Stomach (tissue), 9 donors: Measurements from ENCODE around the gene ARPC1A. TPM values are rescaled to one million over a fixed set of nuclear protein-coding genes. Genes with fewer than 3 reads are reported as not detected.
"Not testable (repeated sequence)": the region's sequence is repeated elsewhere in the genome, so short reads cannot be mapped to it uniquely, and the experiment has no call there.

ENCODE experiments used
- DNase-seq, 2 donors: peaks; one replicate each; pipeline versions ENCODE4 v3.0.0 to v3.0.0-alpha.2; 2013 to 2019
- H3K27ac ChIP-seq, 5 donors: fragments of 200-600 bp in 4 of 5; sonication (generic) in 4 of 5; one replicate each; pipeline ENCODE4 v1.5.1; 2013 to 2019; ENCODE audit warnings: mild to moderate bottlenecking in 1 of 5, moderate library complexity in 1 of 5
- H3K27me3 ChIP-seq, 3 donors: fragments of 200-600 bp; sonication (generic); one replicate each; pipeline ENCODE4 v1.5.1; 2017 to 2019; ENCODE audit warnings: mixed run types in 1 of 3
- H3K36me3 ChIP-seq, 4 donors: fragments of 200-600 bp; sonication (generic); 1 replicate in 3 of 4; 2 replicates in 1 of 4; pipeline ENCODE4 v1.5.1; 2016 to 2019
- H3K4me1 ChIP-seq, 4 donors: fragments of 200-600 bp; sonication (generic); one replicate each; pipeline ENCODE4 v1.5.1; 2016 to 2019
- H3K4me3 ChIP-seq, 4 donors: fragments of 200-600 bp; sonication (generic) in 3 of 4; one replicate each; pipeline ENCODE4 v1.5.1; 2016 to 2019; ENCODE audit warnings: mild to moderate bottlenecking in 1 of 4
- H3K9me3 ChIP-seq, 4 donors: fragments of 200-600 bp; sonication (generic); one replicate each; pipeline ENCODE4 v1.5.1; 2016 to 2019
- CTCF ChIP-seq, 7 experiments: fragments of 450-650 bp in 4 of 7; fragments of 200-600 bp in 3 of 7; sonication (generic) in 3 of 7; IDR thresholded peaks; one replicate each; pipeline ENCODE4 v1.5.1; 2016 to 2019; ENCODE audit warnings: antibody characterized with exemption in 7 of 7, control low read depth in 2 of 7, mild to moderate bottlenecking in 1 of 7
- EP300 ChIP-seq: sonication (generic); formaldehyde crosslinking; IDR thresholded peaks from one replicate; pipeline ENCODE4 v1.6.1; 2017; ENCODE audit warnings: antibody characterized with exemption
- POLR2A ChIP-seq, 4 donors: fragments of 450-650 bp; IDR thresholded peaks; one replicate each; pipeline ENCODE4 v1.6.1; 2016; ENCODE audit warnings: antibody characterized with exemption in 4 of 4, control low read depth in 2 of 4, mild to moderate bottlenecking in 1 of 4, moderate library complexity in 1 of 4
- POLR2AphosphoS5 ChIP-seq, 3 donors: sonication (generic); formaldehyde crosslinking; IDR thresholded peaks; one replicate each; pipeline ENCODE4 v1.6.1; 2016; ENCODE audit warnings: antibody characterized with exemption in 3 of 3
- WGBS, 5 donors: extraction: QIAGEN DNeasy Blood & Tissue Kit in 3 of 5; methylation state at CpG; one replicate each; pipeline versions ENCODE4 v1.1.5 to v1.1.7; 2013 to 2018; 5-methylcytosine and 5-hydroxymethylcytosine counted together
- intact Hi-C: fragments of 100-400 bp; cut with DNase I; formaldehyde crosslinking; loops from one replicate; pipeline ENCODE4 v1.15.1; 2023; ENCODE audit warnings: low total_unique reads
- polyA plus RNA-seq, 3 donors: library from polyadenylated mRNA; stranded (reverse); fragments of 200-250 nt; gene quantifications; one replicate each; pipeline ENCODE4 v1.2.3, GENCODE V29; 2013
- total RNA-seq, 5 donors: library from RNA; depleted of rRNA; stranded (reverse); fragments of >200 nt; gene quantifications; one replicate each; pipeline versions ENCODE4 v1.1.0 to v1.2.3, GENCODE V29; 2014 to 2016
- donor health status: healthy with polysubstance abuse.
- donor health status: Bipolar disorder and iron deficiency.
- donor health status: healthy.

ARPC1A gene
- total and polyA plus RNA-seq, 8 donors, result 93.3 to 344 (median 142) TPM

- WGBS, 5 donors, result 91 to 95% (median 94%) methylated on average over 22 to 23 of the region's 23 CpGs
- no peak for DNase-seq
- TF ChIP-seq EP300 (no peak), CTCF (IDR thresholded peaks at IDR 0.05) (no peak), POLR2A (IDR thresholded peaks at IDR 0.05) (no peak), POLR2AphosphoS5 (IDR thresholded peaks at IDR 0.05) (no peak)
- peaks cover 0 to 6% (median 0%) of the 10 kb centered on the region in 4 donors for H3K4me1 ChIP-seq
- H3K9me3 ChIP-seq, result no peaks in the 10 kb centered on the region
- H3K27ac ChIP-seq, result no peak overlapping the region
- intact Hi-C loops, result no loop called here
- no peaks in the 10 kb centered on the region for H3K36me3 ChIP-seq
- no peak overlapping the region for H3K4me3 ChIP-seq
- no peaks in the 10 kb centered on the region for H3K27me3 ChIP-seq
Observed at GRCh38 chr7:99287779-99288534, 37.7 kb upstream of the ARPC1A start.

- no peak for TF ChIP-seq EP300
- Histone ChIP-seq H3K9me3 (no peaks in the 10 kb centered on the region), H3K4me3 (no peak overlapping the region), H3K4me1 (peaks cover 0 to 6% (median 0%) of the 10 kb centered on the region in 4 donors), H3K27me3 (no peaks in the 10 kb centered on the region), H3K36me3 (no peaks in the 10 kb centered on the region), H3K27ac (no peak overlapping the region)
- DNase-seq, result peak; percentile 52 to 69
- WGBS, 5 donors, result 33 to 60% (median 43%) methylated on average over 9 of the region's 9 CpGs
- intact Hi-C loops, result no loop called here
Observed at GRCh38 chr7:99289185-99289584, 36.5 kb upstream of the ARPC1A start.

GRCh38 chr7:99290148-99290547 lies 35.5 kb upstream of the ARPC1A start:
- H3K36me3 ChIP-seq, H3K27ac ChIP-seq, H3K4me1 ChIP-seq, H3K9me3 ChIP-seq, intact Hi-C loops, H3K27me3 ChIP-seq, H3K4me3 ChIP-seq, DNase-seq: not testable (repeated sequence)
- WGBS, 5 donors, result 88 to 92% (median 88%) methylated on average over 3 of the region's 3 CpGs

GRCh38 chr7:99290980-99291607 lies 34.6 kb upstream of the ARPC1A start:
- DNase-seq, result peak in 1 of 2 donors; percentile 39

GRCh38 chr7:99292127-99292526 lies 33.6 kb upstream of the ARPC1A start:
- Histone ChIP-seq H3K4me1 (peaks cover 0 to 6% (median 0%) of the 10 kb centered on the region in 4 donors), H3K4me3 (no peak overlapping the region), H3K9me3 (no peaks in the 10 kb centered on the region), H3K27ac (no peak overlapping the region), H3K27me3 (no peaks in the 10 kb centered on the region), H3K36me3 (no peaks in the 10 kb centered on the region)
- no peak for DNase-seq
- intact Hi-C loops, result no loop called here
- WGBS, 5 donors, result 93 to 95% (median 95%) methylated on average over 11 to 14 of the region's 14 CpGs
- TF ChIP-seq POLR2AphosphoS5 (IDR thresholded peaks at IDR 0.05), result no peak
- TF ChIP-seq CTCF (IDR thresholded peaks at IDR 0.05), result no peak
- TF ChIP-seq POLR2A (IDR thresholded peaks at IDR 0.05), result no peak
- TF ChIP-seq EP300, result no peak

More at GRCh38 chr7:99290980-99291607, 34.6 kb upstream of the ARPC1A start:
- Histone ChIP-seq H3K27ac (no peak overlapping the region), H3K9me3 (no peaks in the 10 kb centered on the region), H3K4me1 (peaks cover 0 to 6% (median 0%) of the 10 kb centered on the region in 4 donors), H3K36me3 (no peaks in the 10 kb centered on the region), H3K4me3 (no peak overlapping the region), H3K27me3 (no peaks in the 10 kb centered on the region)
- no peak for TF ChIP-seq POLR2A (IDR thresholded peaks at IDR 0.05)
- no peak for TF ChIP-seq CTCF (IDR thresholded peaks at IDR 0.05)
- no peak for TF ChIP-seq POLR2AphosphoS5 (IDR thresholded peaks at IDR 0.05)
- no peak for TF ChIP-seq EP300
- 73 to 81% (median 79%) methylated on average over 10 of the region's 10 CpGs for WGBS, 5 donors
- intact Hi-C loops, result no loop called here
